Coronary artery (tissue), 2 donors: Measurements from ENCODE around the gene CNRIP1.

Experiments
- DNase-seq: peaks from one replicate; pipeline ENCODE4 v3.0.0-alpha.2; 2017; ENCODE audit warnings: low spot score
- H3K27ac ChIP-seq, 2 donors: fragments of 200-600 bp; sonication (generic); one replicate each; pipeline ENCODE4 v1.5.1; 2016 to 2019
- H3K4me3 ChIP-seq: fragments of 200-600 bp; sonication (generic); 2 replicates; pipeline ENCODE4 v1.5.1; 2016; ENCODE audit warnings: mild to moderate bottlenecking, moderate library complexity
- TF ChIP-seq, protein P1 (sequence below): fragments of 200-600 bp; sonication (generic); IDR thresholded peaks from one replicate; pipeline ENCODE4 v1.5.1; 2019; ENCODE audit warnings: antibody characterized with exemption

Gene CNRIP1

DNA sequence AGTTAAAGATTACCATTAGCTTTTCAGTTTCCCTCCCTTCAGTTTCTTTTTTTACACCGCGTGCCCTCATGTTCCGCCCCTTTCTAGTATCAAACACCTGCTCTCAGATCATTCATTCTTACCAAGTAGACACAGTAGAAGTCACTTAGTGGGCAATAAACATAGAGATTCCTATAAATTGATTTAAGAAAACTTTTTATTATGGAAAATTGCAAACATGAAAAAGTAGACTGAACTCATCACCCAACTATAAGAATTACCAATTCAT is 21.2 kb upstream of the CNRIP1 start:
- no peak for DNase-seq
- Histone ChIP-seq H3K4me3 (no peak overlapping the region), H3K27ac (no peak overlapping the region)
- TF ChIP-seq, protein P1, sequence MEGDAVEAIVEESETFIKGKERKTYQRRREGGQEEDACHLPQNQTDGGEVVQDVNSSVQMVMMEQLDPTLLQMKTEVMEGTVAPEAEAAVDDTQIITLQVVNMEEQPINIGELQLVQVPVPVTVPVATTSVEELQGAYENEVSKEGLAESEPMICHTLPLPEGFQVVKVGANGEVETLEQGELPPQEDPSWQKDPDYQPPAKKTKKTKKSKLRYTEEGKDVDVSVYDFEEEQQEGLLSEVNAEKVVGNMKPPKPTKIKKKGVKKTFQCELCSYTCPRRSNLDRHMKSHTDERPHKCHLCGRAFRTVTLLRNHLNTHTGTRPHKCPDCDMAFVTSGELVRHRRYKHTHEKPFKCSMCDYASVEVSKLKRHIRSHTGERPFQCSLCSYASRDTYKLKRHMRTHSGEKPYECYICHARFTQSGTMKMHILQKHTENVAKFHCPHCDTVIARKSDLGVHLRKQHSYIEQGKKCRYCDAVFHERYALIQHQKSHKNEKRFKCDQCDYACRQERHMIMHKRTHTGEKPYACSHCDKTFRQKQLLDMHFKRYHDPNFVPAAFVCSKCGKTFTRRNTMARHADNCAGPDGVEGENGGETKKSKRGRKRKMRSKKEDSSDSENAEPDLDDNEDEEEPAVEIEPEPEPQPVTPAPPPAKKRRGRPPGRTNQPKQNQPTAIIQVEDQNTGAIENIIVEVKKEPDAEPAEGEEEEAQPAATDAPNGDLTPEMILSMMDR = no peak

DNA sequence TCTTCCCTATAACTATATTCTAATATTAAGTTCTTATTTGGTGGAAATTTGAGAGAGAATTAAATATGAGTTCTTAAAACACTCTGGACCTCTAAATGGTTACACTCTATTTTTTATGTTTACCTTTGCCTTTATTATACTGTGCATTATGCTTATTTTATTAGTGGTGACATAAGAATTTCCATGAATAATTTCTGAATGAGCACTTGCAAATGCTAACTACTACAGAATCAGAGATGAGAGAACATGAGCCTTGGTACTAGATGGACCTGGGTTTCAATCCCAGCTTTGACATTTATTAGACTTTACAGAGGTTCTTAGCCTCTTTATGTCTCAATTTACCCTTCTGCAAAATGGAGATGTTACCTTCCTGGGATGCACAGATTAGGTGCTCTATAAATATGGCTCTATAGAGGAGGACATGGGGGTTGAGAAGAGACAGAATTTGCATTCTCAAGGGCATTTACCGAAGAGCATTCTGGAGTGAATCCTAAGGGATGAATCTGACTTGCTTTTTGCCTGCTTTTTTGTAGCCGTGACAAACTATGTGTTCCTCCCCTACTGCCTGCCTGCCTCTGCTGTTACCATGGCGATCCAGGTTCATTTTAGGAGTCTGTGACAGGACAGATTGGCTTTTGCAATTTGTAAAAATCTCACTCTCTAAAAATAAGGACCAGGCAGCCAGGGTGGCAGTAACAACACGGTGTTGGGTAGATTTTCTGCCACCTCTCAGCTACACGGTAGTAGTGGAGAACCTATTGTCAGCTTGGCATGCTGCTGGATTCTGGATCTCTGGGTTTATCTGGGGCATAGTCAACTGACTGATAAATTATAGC is 20.7 kb upstream of the CNRIP1 start:
- H3K4me3 ChIP-seq = no peak overlapping the region
- TF ChIP-seq, protein P1 = no peak
- DNase-seq = no peak
- H3K27ac ChIP-seq = no peak overlapping the region

DNA sequence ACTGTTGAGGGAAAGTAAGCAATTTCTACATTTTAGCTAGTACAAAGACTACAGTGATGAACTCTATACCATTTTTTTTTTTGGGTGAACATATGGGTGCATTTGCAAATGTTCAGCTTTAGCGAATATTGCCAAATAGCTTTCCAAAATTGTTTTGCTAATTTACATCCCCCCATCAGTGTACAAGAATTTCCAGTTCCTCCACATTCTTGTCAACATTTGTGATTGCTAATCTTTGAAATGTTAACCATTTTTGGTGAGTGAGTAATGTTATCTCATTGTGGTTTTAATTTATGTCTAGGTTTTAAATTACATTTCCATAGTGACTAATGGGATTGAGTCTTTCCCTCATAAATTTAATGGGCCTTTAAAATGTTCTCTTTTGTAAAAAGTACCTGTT is 16.4 kb upstream of the CNRIP1 start:
- TF ChIP-seq, protein P1 = no peak
- H3K27ac ChIP-seq = no peak overlapping the region

DNA sequence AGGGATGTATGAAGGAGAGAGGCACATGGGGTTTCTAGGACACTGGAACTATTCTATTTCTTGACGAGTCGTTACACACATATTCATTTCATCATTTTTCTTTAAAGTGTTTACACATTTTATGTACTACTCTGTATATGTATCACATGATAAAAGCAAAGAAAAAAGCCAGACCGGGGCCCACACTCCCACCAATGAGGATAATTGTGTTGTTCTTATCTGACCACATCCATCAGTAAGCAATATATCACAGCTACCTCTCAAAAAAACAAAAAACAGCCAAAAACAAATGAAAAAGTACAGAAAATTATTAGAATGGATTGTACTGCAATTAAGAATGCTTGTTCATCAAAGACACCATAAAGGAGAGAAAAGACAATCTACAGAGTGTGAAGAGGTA is 14.2 kb upstream of the CNRIP1 start:
- TF ChIP-seq, protein P1 = no peak
- no peak for DNase-seq
- Histone ChIP-seq H3K4me3 (no peak overlapping the region), H3K27ac (no peak overlapping the region)

More for the DNA sequence above, 16.4 kb upstream of the CNRIP1 start:
- no peak overlapping the region for H3K4me3 ChIP-seq
- no peak for DNase-seq

DNA sequence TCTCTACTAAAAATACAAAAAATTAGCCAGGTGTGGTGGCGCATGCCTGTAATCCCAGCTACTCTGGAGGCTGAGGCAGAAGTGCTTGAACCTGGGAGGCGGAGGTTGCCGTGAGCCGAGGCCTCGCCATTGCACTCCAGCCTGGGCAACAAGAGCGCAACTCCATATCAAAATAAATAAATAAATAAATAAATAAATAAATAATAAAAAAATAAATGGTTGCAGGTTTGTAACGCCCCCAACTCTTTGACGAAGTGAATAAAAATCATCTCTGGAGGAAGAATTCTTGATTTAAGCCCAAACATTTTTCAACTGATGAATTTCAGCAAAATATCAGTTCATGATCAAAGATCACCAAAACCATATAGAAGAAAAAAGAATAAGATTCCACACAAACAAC is 13.3 kb upstream of the CNRIP1 start:
- no peak overlapping the region for H3K4me3 ChIP-seq
- TF ChIP-seq, protein P1 = no peak

DNA sequence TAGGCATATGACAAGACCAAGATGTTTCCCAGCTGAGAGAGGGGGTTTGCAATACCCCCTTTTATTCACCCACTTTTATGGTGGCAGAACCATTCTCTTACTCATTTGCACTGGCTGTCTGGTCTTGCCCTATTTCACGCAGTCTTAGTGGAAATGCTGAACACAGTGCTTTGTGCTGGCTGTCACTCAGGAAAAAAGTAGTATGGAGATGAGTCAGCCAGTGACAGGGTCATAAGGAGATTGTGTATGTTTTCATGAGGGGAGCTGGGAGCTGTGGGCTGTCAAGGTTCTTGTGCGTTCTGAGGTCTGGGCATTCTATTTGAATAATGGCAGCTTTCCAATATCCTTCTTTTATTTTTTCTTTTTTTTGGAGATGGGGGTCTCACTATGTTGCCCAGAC is 10.9 kb upstream of the CNRIP1 start:
- TF ChIP-seq, protein P1 = no peak
- H3K4me3 ChIP-seq = no peak overlapping the region
- no peak for DNase-seq
- no peak overlapping the region for H3K27ac ChIP-seq

More for the DNA sequence above, 13.3 kb upstream of the CNRIP1 start:
- DNase-seq = no peak
- H3K27ac ChIP-seq = no peak overlapping the region

DNA sequence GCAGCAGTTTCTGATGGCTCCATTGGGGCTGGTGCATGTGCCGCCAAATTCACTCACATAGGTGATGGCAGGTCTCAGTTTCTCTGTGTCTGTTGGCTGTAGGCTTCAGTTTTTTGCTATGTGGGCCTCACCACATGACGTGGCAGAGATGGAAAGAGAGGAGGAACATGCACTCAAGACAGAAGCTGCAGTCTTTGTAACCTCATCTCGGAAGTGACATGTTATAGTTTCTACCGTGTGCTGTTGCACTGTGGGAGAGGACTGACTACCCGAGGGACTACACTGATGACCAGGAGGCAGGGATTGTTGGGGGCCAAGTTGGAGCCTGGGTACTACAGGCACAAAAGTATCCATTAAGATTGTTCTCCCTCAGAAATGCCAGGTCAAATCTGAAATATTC is 9.2 kb upstream of the CNRIP1 start:
- H3K4me3 ChIP-seq = no peak overlapping the region
- H3K27ac ChIP-seq = no peak overlapping the region
- no peak for DNase-seq
- TF ChIP-seq, protein P1 = no peak
